Aorta (tissue), 5 donors: Measurements from ENCODE around the gene SYNPR. TPM values are rescaled to one million over a fixed set of nuclear protein-coding genes. Genes with fewer than 3 reads are reported as not detected.

Source experiments
- ATAC-seq: fragments of 200-7000 bp; cut with Tn5 transposase; one replicate; pipeline ENCODE4 v1.9.1; 2022; ENCODE audit warnings: moderate library complexity; ENCODE audit not compliant: low FRiP score
- DNase-seq, 2 donors: peaks; one replicate each; pipeline ENCODE4 v3.0.0-alpha.2; 2020
- H3K27ac ChIP-seq, 2 donors: one replicate each; pipeline ENCODE4 v1.5.1; 2013; ENCODE audit warnings: low read length in 2 of 2, mild to moderate bottlenecking in 2 of 2, moderate library complexity in 2 of 2, control low read depth in 1 of 2, inconsistent platforms in 1 of 2, low read depth in 1 of 2
- H3K27me3 ChIP-seq, 2 donors: one replicate each; pipeline ENCODE4 v1.6.1; 2013; ENCODE audit warnings: control low read depth in 1 of 2, low read length in 1 of 2, mild to moderate bottlenecking in 1 of 2, moderate library complexity in 1 of 2; ENCODE audit not compliant: insufficient read depth in 2 of 2, control insufficient read depth in 1 of 2
- H3K36me3 ChIP-seq, 2 donors: one replicate each; pipeline ENCODE4 v1.6.1; 2013; ENCODE audit warnings: control low read depth in 1 of 2, low read length in 1 of 2, mild to moderate bottlenecking in 1 of 2; ENCODE audit not compliant: insufficient read depth in 2 of 2, control insufficient read depth in 1 of 2
- H3K4me1 ChIP-seq, 2 donors: one replicate each; pipeline ENCODE4 v1.6.1; 2013; ENCODE audit warnings: low read length in 2 of 2, control low read depth in 1 of 2, mild to moderate bottlenecking in 1 of 2, moderate library complexity in 1 of 2; ENCODE audit not compliant: insufficient read depth in 2 of 2, control insufficient read depth in 1 of 2
- H3K4me3 ChIP-seq, 2 donors: one replicate each; pipeline ENCODE4 v1.5.1; 2013; ENCODE audit warnings: low read length in 2 of 2, control low read depth in 1 of 2, mild to moderate bottlenecking in 1 of 2
- H3K9me3 ChIP-seq: one replicate; pipeline ENCODE4 v1.6.1; 2013; ENCODE audit warnings: mild to moderate bottlenecking, low read length; ENCODE audit not compliant: control insufficient read depth
- WGBS, 2 donors: extraction: QIAGEN DNeasy Blood & Tissue Kit; methylation state at CpG; one replicate each; pipeline ENCODE4 v1.1.7; 2013; 5-methylcytosine and 5-hydroxymethylcytosine counted together
- intact Hi-C, 2 donors: fragments of 100-400 bp; cut with DNase I; formaldehyde crosslinking; loops; one replicate each; pipeline versions ENCODE4 v1.14.2 to v1.15.0; 2022
- polyA plus RNA-seq, 2 donors: library from polyadenylated mRNA; stranded (reverse); fragments of 200-250 nt; gene quantifications; one replicate each; pipeline ENCODE4 v1.2.3, GENCODE V29; 2013
- total RNA-seq, 2 donors: library from RNA; stranded (reverse); fragmentation: NEBNext Ultra II Directional; extraction: Animal tissue kit (Norgen Biotek cat#: 25700); gene quantifications; one replicate each; pipeline ENCODE4 v1.2.1, GENCODE V29; 2021
- donor health status: healthy with polysubstance abuse.
- donor health status: Bipolar disorder and iron deficiency.
- donor health status: DM: no; HTN: no; CAD: no.
- donor health status: DM: no; HTN: no; CAD: no.
- donor health status: DM: yes; HTN: yes; CAD: no.

The SYNPR gene
- total and polyA plus RNA-seq, 4 donors, result not detected

DNA sequence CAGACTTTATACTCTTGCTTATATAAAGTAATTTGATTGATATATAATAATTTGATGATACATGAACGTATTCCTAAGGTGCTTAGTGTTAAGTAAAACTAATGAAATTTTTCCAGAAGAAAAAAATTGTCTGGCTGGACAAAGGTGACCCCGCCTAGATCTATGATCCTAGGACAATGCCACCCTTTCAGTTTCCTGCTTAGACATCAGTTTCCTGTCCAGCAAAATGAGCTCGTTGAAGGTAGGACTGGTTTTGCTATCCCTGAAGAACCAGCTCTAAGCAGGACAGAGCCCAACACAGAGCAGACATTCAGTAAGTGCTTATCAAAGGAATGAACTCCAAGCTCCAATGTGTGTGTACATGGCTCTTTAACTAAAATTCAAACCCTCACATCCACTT lies 293.6 kb downstream of the SYNPR start:
- no peak for ATAC-seq
- intact Hi-C loops, result no loop called here
- H3K36me3 ChIP-seq, result no peaks in the 10 kb centered on the region

DNA sequence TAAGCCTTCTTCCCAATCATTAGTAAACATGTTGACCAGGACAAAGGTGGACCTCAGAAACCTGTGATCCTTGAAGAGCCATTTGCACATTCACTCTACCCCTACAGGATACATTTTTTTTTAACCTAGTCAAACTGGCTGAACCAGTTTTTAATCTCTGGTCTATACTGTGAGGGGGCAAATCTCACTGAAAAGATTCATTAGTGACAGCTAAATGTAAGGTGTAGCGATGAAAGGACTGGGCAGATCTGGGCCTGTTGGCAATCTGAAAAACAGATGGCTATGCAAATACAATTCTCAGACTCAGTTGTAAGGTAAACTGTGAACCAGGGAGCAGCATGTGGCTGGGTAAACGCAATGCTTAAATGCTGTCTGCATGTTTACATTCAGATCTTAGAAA lies 298.7 kb downstream of the SYNPR start:
- H3K27ac ChIP-seq, result no peak overlapping the region
- DNase-seq, result no peak
- WGBS, 2 donors, result 44 to 58% methylated on average over 2 of the region's 2 CpGs
- no peaks in the 10 kb centered on the region for H3K36me3 ChIP-seq
- intact Hi-C loops, result no loop called here
- no peaks in the 10 kb centered on the region for H3K4me1 ChIP-seq
- no peak for ATAC-seq
- no peaks in the 10 kb centered on the region for H3K9me3 ChIP-seq
- H3K4me3 ChIP-seq, result no peak overlapping the region
- no peaks in the 10 kb centered on the region for H3K27me3 ChIP-seq

More for the DNA sequence above, 293.6 kb downstream of the SYNPR start:
- Histone ChIP-seq H3K27ac (no peak overlapping the region), H3K4me3 (no peak overlapping the region), H3K27me3 (no peaks in the 10 kb centered on the region), H3K4me1 (no peaks in the 10 kb centered on the region), H3K9me3 (peaks cover 1% of the 10 kb centered on the region)
- WGBS, 2 donors, result 62 to 70% methylated on average over 3 of the region's 3 CpGs
- DNase-seq, result no peak

GRCh38 chr3:63578858-63579257 lies 300.8 kb downstream of the SYNPR start:
- Histone ChIP-seq H3K4me1 (no peaks in the 10 kb centered on the region), H3K27me3 (no peaks in the 10 kb centered on the region), H3K27ac (no peak overlapping the region), H3K4me3 (no peak overlapping the region), H3K36me3 (no peaks in the 10 kb centered on the region), H3K9me3 (no peaks in the 10 kb centered on the region)
- whole genome bisulfite sequencing, 2 donors, result 77 to 81% methylated on average over 2 of the region's 2 CpGs
- ATAC-seq (no peak), DNase-seq (no peak)
- intact Hi-C loops, result no loop called here

- Histone ChIP-seq H3K27me3 (no peaks in the 10 kb centered on the region), H3K36me3 (no peaks in the 10 kb centered on the region), H3K4me1 (no peaks in the 10 kb centered on the region), H3K9me3 (no peaks in the 10 kb centered on the region), H3K27ac (no peak overlapping the region), H3K4me3 (no peak overlapping the region)
- DNase-seq, result no peak
- ATAC-seq, result no peak
- intact Hi-C loops, result no loop called here
- 39 to 49% methylated on average over 2 of the region's 2 CpGs for WGBS, 2 donors
These were observed 302.0 kb downstream of the SYNPR start for GRCh38 chr3:63580151-63580550.

DNA sequence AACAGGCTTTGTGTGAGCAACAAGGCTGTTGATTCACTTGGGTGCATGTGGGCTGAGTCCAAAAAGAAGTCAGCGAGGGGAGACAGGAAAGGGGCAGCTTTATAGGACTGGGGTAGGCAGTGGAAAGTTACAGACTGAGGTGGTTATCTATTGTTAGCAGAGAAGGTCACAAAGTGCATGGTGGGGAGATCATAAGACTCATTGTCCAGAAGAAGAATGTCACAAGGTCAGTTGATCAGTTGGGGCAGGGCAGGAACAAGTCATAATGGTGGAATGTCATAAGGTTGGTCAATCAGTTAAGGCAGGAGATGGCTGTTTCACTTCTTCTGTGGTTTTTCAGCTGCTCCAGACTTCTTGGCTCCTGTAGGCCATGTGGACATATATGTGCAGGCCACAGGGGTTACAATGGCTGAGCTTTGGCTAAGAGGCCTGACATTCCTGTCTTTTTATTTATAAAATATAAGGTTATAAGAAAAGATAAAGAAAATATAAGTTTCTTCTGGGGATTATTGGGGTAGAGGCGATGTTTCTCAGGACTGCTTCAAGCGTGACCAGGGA lies 304.9 kb downstream of the SYNPR start:
- Histone ChIP-seq H3K4me3 (no peak overlapping the region), H3K27me3 (no peaks in the 10 kb centered on the region), H3K9me3 (no peaks in the 10 kb centered on the region), H3K36me3 (no peaks in the 10 kb centered on the region), H3K27ac (no peak overlapping the region), H3K4me1 (no peaks in the 10 kb centered on the region)
- DNase-seq, result no peak
- intact Hi-C loops, result no loop called here
- 88% methylated on average over 3 of the region's 3 CpGs for WGBS, 2 donors
- no peak for ATAC-seq

DNA sequence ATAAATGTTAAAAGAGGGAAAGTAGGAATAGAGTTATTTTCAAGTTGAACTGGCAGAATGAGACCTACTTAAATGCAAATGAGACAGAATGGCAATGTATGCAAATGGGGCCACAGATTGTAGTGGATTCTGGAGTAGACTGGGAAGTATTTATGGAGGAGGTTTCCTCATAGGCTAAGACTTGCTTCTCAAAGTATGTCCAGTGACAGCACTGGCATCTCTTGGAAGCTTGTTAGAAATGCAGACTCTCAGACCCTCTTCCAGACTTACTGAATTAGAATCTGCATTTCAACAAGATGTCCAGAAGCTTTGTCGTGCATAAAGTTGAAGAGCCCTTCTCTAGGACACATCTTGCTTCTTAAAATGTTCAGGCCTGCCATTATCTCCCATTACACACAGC lies 306.6 kb downstream of the SYNPR start:
- WGBS, 2 donors, result 79 to 95% methylated on average over 1 of the region's 1 CpG
- intact Hi-C loops, result no loop called here
- Histone ChIP-seq H3K4me3 (no peak overlapping the region), H3K27me3 (no peaks in the 10 kb centered on the region), H3K4me1 (no peaks in the 10 kb centered on the region), H3K27ac (no peak overlapping the region), H3K36me3 (no peaks in the 10 kb centered on the region), H3K9me3 (peaks cover 2% of the 10 kb centered on the region)
- ATAC-seq (no peak), DNase-seq (no peak)

DNA sequence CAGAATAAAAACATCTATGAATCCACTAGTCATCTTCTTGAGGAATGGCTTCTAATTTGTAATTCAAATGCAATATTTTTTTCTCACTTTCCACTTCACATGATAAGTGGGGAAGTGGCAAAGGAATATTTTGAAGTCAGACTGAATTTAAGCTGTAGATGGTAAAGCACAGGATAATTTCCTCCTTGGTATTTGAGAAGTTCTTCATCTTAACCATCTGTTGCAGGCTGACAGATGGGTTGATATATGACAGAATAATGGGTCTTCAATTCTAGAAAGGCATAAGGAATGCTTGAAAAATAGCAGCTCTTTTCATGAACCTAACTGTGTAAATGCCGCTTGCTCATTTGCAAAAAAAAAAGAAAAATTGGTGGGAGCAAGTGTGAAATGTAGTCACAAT lies 307.8 kb downstream of the SYNPR start:
- WGBS, 2 donors, result 24 to 51% methylated on average over 1 of the region's 1 CpG
- no peak overlapping the region for H3K27ac ChIP-seq
- no peak overlapping the region for H3K4me3 ChIP-seq
- peaks cover 2% of the 10 kb centered on the region for H3K9me3 ChIP-seq
- no peaks in the 10 kb centered on the region for H3K4me1 ChIP-seq
- no peaks in the 10 kb centered on the region for H3K36me3 ChIP-seq
- ATAC-seq, result no peak
- no peaks in the 10 kb centered on the region for H3K27me3 ChIP-seq
- DNase-seq, result no peak
- intact Hi-C loops, result no loop called here

GRCh38 chr3:63588895-63589294 lies 310.8 kb downstream of the SYNPR start:
- Histone ChIP-seq H3K4me3 (no peak overlapping the region), H3K27me3 (no peaks in the 10 kb centered on the region), H3K27ac (no peak overlapping the region), H3K4me1 (no peaks in the 10 kb centered on the region), H3K9me3 (peaks cover 2% of the 10 kb centered on the region), H3K36me3 (no peaks in the 10 kb centered on the region)
- 77 to 95% methylated on average over 1 of the region's 1 CpG for WGBS, 2 donors
- ATAC-seq (no peak), DNase-seq (no peak)
- intact Hi-C loops, result no loop called here

- DNase-seq (no peak), ATAC-seq (no peak)
- 52 to 53% methylated on average over 2 of the region's 2 CpGs for WGBS, 2 donors
- Histone ChIP-seq H3K9me3 (peaks cover under 1% of the 10 kb centered on the region), H3K4me1 (no peaks in the 10 kb centered on the region), H3K36me3 (no peaks in the 10 kb centered on the region), H3K27me3 (no peaks in the 10 kb centered on the region), H3K27ac (no peak overlapping the region), H3K4me3 (no peak overlapping the region)
- intact Hi-C loops, result no loop called here
These were observed 315.7 kb downstream of the SYNPR start for GRCh38 chr3:63593779-63594178.
